ENCODE results near the gene EHMT1.
"Not testable (repeated sequence)": the region's sequence is repeated elsewhere in the genome, so short reads cannot be mapped to it uniquely, and the experiment has no call there.

EHMT1 gene

DNA sequence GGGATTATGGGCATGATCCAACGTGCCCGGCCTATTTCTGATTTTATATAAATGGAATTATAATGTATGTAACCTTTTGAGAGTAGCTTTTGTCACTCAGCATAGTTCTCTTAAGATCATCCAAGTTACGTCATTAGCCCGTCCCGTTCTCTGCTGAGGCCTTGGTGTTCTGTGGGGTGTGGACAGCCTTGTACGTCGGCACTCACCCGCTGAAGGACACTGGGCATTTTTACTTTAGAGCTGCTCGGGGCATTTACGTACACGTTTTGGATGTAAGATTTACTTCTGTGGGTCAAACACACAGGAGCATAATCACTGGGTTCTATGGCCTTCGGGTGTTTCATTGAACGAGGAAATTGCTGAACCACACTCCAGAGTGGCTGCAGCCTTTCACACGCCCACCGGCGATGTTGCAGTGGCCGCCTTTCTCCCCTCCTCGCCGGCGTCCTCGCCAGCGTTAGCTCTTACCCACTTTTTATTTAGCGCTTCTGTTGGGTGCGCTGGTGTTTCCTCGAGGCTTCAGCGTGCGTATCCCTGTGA is 101.8 kb downstream of the EHMT1 start:
- DNase-seq: no peak

DNA sequence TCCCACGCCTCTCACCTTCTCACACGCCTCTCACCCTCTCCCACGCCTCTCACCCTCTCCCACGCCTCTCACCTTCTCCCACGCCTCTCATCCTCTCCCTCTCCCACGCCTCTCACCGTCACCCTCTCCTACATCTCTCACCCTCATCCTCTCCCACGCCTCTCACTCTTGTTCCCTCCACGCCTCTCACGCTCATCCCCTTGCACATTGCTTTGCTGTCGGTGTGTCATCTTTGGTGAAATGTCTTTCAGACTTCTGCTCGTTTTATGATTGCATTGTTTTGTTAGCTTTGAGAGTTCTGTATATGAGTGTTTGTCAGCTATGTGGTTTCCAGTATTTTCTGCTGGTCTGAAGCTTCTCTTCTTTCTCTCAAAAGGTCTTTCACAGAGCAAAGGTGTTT is 102.7 kb downstream of the EHMT1 start:
- DNase-seq: no peak

DNA sequence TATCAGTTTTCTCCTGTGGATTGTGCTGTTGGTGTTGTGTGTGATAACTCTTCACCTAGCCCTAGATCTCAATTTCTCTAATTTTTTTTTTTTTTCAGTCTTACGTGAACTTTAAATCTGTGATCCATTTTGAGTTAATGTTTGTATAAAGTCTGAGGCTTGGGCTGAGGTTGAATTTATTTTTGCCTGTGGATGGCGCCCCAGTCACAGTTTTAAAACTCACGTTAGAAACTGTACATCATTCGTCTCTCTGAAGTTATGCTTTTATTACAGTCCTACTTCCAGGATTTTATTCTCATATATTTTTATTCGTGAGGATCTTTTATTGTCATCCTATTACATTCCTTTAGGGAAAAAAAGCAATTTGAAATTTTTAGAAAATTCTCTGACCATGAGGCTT is 103.1 kb downstream of the EHMT1 start:
- DNase-seq: no peak

DNA sequence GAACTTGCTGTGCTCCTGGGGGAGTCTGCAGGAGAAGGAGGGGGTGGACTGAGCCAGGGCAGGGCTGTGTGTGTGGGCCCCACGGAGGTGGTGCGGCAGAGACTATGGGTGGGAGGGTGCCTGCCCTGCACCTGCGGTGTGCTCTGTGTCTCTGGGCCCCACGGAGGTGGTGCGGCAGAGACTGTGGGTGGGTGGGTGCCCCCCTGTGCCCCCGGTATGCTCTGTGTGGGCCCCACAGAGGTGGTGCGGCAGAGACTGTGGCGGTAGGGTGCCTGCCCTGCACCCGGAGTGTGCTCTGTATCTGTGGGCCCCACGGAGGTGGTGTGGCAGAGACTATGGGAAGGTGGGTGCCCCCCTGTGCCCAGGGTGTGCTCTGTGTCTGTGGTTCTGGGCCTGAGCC is 103.7 kb downstream of the EHMT1 start:
- DNase-seq: no peak

DNA sequence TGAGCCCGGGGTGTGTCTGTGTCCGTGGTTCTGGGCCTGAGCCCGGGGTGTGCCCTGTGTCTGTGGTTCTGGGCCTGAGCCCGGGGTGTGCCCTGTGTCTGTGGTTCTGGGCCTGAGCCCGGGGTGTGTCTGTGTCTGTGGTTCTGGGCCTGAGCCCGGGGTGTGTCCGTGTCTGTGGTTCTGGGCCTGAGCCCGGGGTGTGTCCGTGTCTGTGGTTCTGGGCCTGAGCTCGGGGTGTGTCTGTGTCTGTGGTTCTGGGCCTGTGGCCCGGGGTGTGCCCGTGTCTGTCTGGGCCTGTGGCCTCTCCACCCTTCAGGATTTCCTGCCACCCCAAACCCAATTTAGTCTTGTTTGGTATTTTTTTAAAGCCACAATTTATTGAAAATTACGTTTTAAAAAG is 104.6 kb downstream of the EHMT1 start:
- DNase-seq: not testable (repeated sequence)

DNA sequence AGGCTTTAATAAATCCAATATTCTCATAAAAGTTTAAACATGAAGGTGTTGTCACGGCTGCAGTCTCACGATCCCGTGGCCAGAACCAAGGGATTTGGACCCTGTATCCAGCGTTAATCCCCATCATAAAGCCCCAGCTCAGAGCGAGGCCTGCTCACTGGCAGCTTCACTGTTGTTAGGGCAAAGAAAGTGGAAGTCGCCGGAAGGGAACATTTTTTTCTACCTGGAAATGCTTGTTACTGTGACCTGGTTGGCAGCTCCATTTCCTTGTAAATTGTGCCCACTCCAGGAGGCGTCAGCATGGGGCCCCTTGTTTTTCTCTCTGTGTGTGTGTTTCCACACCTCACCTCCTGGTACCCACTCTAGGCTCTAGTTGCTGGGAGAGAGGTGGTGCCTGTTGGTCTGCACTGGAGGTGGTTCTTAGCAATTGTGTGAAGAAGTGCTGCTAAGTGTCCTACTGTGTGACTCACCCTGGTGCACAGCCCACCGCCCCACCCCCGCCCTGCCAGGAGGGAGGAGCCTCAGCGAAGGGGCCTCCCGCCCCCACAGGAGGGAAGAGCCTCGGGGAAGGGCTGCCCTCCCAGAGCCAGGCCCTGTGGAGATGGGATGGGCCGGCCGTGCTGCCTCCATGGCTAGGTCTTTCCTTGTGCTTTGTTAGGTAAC is 105.1 kb downstream of the EHMT1 start:
- DNase-seq: peak; percentile 28

DNA sequence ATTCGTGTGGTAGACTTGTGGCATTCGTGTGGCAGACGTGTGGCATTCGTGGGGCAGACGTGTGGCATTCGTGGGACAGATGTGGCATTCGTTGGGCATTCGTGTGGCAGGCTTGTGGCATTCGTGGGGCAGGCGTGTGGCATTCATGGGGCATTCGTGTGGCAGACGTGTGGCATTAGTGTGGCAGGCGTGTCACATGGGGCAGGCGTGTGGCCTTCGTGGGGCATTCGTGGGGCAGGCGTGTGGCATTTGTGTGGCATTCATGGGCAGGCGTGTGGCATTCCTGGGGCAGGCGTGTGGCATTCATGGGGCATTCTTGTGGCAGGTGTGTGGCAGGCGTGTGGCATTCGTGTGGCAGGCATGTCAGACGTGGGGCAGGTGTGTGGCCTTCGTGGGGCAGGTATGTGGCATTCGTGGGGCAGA is 106.0 kb downstream of the EHMT1 start:
- DNase-seq: no peak

DNA sequence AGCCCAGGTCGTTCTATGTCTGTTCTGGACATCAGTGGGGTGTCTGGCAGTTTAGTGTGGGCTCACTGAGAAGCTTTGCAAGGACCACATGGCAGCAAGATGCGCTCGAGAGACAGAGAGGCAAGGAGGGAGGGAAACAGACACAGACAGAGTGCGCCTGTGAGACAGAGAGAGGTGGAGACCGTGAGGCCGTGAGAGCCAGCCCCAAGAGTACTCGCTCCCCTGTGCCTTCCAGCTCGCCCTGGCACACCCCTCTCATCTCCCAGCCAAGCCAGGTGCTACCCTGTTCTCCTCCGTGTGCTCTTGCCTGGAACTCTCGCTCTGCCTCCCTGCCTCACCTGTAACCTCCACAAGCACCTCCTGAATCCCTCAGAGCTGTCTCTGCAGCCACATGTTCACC is 106.8 kb downstream of the EHMT1 start:
- DNase-seq: no peak

DNA sequence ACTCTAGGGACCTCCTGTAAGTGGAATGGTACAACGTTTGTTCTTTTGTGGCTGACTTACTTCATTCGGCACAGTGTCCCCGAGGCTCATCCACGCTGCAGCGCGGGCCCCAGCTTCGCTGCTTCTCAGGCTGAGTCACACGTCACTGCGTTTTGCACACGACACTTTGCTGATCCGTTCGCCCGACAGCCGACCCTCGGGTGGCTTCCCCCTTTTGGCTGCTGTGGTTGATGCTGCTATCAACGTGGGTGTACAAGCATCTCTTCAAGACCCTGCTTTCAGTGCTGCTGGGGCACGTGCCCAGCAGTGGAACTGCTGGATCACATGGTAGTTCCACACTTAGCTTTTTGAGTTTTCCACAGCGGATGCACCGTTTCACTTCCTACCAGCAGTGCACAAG is 107.5 kb downstream of the EHMT1 start:
- DNase-seq: not testable (repeated sequence)

DNA sequence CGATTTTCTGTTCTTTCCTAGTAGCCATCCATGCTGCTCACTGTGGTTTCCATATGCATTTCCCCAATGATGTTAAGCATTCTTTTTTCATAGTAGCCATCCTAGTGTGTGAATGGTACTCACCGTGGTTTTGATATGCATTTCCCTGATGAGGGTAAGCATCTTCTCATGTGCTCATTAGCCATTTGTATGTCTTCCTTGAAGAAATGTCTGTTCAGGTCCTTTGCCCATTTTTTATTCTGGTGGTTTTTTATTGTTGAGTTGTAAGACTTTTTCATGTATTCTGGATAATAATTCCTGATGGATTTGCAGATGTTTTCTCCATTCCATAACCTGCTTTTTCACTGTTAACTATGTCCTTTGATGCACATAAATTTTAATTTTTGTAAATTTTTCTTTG is 108.0 kb downstream of the EHMT1 start:
- no peak for DNase-seq

DNA sequence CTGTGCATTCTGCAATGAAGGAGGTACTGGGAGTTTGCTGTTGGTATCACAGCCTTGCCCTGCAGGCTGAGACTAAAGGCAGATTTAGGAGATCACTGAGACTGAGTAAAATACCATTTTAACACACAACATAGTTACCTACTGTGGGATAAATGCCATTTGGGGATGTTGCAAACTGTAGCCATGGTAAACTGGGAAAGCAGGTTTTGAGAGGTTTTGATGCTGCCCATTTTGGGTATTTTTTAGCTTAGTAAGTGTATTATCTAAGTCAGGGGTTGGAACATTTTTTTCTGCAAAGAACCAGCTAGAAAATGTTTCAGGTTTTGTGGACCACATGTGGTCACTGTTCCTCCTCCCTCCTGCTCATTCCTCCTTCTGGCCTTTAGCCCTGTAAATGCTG is 108.9 kb downstream of the EHMT1 start:
- no peak for DNase-seq

DNA sequence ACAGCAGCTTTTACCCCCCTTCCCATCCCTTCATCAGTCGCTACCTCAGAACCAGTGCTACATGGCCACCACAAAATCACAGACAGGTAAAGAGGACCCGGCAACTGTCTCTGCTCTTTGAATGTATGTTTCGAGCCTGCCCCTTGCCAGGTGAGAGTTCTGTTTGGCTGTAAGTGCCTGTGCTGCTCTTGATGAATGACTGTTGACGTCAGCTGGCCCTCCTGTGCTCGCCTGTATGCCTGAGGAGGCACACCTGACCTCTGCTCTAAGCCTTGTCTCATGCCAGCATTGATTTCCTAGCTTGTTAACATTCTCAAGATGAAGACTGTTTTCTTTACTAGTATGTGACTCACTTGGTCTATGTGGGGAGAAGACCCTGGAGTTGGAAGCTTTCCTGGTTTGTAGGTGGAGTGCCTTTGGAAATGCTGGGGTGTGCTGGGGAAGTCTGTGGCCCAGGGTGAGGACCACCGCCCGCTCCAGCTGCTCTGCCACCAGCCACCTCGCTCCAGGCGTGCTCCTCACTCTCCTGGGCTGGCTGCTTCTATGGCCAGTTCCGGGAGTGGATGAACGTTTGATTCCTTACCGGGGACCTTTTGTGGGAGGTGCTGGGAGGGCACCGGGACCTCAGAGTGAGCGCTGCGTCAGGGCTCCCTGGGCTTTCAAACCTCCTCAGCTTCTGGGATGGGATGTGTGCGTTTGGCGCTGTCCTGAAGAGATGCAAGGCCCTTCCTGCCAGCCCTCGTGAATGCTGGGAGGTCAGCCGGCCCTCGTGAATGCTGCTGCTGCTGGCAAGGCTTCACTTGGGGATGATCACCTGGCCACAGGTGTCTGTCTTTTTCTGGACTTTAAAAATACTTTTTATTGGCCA is 109.9 kb downstream of the EHMT1 start:
- DNase-seq: no peak

DNA sequence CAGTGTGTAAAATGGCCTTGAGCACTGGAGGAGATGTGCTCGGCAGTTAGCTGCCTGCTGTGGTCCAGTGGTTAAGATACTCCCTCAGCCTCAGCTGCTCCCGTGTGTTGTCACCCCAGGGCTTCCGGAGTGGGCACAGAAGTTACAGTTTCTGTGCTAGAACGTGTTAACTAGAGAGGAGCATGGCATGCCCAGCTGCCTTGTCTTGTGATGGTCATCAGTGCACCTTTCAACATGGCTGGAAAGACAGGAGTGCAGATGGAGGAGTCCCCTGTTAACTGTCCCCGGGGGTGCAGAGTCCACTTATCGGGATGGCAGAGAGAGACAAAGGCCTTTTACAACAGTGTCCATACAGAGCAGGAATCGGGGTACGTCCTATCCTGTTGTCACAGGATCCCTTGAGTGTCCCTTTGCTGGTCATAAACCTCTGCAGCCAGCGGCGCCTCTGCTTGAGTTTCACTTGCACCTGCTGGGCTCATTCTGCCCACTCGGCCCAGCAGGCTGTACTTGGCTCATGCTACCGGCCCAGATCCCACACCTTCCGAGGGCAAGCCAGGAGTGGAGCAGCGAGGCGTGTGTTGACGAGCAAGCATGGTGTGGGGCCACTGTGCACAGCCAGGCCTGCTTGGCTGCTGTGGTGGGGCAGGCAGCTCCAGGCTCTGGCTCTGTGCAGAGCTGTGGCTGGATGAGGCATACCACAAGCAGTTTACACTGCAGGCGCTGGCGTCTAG is 112.6 kb downstream of the EHMT1 start:
- DNase-seq: no peak

DNA sequence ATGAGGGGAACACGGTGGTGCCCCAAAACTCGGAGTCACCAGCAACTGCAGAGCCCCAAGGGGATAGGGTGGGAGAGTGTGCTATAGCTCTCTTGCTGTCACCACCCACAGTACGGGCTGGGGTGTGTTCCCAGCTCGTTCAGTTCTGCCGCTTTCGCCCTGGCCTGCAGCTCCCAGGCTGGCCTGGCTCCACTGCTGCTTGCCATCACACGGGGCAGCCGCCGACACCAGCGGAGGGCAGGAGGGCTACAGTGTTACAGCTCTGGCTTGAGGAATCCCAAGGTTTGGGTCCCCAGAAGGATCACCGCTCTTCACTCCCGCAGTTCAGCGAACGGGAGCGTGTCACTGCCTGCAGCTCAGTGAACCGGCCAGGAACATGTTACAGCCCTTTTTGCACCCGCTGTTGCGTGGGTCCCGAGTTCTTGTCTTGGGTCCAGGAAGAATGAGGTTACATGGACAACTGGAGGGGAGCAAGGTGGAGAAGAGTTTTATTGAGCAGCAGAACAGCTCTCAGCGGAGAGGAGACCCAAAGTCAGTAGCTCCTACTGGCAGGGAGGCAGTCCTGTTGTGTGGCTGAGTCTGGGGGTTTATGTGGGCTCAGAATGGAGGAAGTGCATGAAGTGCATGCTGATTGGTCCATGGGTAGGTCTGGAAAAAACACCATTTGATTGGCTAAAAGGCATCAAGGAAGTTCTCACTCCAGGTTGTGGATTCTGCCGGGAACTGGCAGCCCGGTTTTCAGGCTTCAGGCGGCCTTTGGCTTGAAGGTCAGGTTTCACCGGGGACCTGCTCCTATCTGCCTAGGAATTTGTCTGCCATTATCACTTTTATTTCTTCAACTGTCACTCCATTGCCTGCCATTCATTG is 113.4 kb downstream of the EHMT1 start:
- DNase-seq: no peak

DNA sequence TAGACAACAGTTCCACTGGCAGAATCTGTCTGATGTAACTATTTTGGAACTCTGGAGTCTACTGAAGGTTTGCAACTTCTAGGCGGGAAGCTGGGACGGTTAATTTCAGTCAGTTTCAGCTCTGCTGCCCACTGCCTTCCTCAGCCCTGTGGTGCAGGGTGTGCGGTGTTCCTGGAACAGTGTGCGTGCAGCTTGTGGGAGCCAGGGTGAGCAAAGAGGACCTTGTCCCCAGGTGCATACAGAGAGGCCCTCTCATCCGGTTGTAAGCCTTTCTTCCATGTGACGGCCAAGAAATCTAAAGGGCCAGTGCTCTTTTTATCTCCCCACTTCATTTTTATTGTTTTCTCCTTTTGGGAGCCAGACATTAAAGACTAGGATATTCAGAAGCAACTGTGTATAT is 114.6 kb downstream of the EHMT1 start:
- DNase-seq: no peak

DNA sequence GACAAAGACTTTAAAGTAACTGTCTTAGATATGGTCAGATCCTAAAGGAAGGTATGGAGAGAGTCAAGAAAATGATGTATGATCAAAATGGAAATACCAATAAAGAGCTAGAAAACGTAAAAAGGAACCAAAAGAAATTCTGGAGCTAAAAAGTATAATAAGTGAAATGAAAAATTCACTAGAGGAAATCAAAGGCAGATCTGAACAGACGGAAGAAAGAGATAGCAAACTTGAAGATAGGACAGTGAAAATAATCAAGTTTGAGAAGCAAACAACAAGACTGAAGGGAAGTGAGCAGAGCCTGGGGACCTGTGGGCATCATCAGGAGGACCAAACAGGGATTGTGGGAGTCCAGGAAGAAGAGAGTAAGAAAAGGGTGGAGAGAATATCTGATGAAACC is 115.4 kb downstream of the EHMT1 start:
- no peak for DNase-seq

DNA sequence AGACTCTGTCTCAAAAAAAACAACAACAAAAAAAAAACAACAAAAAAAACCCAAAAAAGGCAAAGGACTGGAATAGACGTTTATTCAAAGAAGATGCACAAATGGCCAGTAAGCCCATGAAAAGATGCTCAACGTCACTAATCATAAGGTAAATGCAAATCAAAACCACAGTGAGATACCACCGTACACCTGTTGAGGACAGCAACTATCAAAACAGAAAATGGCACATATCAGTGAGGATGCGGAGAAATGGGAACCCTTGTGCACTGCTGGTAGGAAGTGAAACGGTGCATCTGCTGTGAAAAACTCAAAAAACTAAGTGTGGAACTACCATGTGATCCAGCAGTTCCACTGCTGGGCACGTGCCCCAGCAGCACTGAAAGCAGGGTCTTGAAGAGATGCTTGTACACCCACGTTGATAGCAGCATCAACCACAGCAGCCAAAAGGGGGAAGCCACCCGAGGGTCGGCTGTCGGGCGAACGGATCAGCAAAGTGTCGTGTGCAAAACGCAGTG is 119.4 kb downstream of the EHMT1 start:
- DNase-seq: not testable (repeated sequence)

DNA sequence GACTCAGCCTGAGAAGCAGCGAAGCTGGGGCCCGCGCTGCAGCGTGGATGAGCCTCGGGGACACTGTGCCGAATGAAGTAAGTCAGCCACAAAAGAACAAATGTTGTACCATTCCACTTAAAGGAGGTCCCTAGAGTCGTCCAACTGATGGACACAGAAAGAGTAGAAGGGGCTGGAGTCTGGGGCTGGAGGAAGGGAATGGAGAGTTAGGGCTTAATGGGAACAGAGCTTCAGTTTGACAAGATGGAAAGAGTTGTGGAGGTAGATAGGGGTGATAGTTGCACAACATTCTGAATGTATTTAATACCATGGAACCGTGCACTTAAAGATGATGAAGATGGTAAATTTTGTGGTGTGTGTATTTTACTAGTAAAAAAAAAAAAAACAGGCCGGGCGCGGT is 119.9 kb downstream of the EHMT1 start:
- no peak for DNase-seq

DNA sequence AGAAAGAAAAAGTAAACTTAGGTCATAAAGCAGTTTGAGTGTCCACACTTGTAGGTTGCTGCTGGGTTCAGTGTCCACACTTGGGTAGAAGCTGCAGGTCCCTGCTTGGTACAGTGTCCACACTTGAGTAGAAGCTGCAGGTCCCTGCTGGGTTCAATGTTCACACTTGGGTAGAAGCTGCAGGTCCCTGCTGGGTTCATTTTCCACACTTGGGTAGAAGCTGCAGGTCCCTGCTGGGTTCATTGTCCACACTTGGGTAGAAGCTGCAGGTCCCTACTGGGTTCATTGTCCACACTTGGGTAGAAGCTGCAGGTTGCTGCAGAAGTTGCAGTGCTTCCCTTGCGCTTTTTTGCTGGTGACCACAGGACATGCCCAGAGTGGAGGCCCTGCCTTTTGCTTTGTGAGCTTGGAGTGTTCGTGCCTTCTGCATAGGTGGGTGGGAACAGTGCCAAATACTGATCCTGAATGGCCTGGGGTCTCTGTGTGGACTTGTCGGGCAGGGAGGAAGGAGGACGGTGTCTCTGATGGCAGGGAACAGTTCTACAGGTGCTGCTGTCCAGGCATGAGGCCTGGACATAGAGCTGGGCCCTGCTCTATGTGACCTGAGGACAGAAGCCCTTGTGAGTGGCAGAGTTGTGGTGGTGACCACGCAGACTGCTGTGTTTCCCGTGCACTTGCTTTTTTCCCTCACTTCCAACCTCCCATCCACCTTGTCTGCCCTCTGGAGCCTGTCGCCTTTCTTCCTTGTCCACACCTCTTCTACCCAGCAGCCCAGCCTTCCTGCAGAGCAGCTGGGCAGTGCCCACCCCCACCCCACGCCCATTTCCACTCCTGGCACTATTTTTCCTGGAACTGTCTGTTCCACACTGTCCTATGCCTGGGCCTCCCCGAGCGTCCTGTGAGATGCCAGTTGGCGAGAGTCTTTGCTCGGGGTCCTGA is 120.8 kb downstream of the EHMT1 start:
- no peak for DNase-seq

DNA sequence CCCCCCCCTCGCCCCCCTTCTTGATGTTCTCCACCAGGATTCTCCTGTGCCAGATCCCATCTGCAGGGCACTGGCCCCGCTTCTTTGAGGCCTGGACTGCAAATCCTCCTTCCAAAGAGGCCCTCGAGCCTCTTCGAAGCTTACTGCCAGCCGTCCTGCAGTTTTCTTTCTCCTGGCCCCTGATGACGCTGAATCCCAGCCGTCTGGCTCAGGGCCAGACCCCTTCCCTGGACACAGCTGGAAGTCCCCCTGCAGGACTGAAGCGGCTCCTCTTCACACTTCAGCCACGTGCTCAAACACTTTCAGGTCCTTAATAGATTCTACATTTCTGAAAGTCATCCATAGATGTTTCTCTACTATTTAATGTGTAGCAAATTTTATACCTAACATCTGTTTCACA is 121.5 kb downstream of the EHMT1 start:
- peak; percentile 59 for DNase-seq

DNA sequence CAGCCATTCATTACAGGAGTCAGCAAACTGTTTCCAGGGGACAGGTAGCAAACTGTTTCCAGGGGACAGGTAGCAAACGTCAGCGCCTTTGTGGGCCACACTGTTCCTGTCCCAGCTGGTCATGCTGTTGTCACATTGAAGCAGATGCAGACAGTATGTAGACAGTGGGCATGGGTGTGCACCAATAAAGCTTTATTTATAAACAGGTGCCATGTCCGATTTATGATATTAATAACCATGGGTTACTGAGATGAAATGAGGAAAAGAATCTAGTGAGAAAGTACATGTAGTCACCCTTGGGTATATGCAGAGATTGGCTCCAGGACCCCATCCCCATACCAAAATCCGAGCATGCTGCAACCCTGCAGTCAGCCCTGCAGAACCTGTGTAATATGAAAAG is 122.5 kb downstream of the EHMT1 start:
- DNase-seq: no peak
